Liver (tissue), 9 donors: Measurements from ENCODE around the gene NKD2. TPM values are rescaled to one million over a fixed set of nuclear protein-coding genes. Genes with fewer than 3 reads are reported as not detected.

Source experiments
- DNase-seq: peaks from one replicate; pipeline ENCODE4 v3.0.0-alpha.2; 2017; ENCODE audit warnings: low spot score
- H3K27ac ChIP-seq, 2 donors: one replicate each; pipeline ENCODE4 v1.7.0; 2013; ENCODE audit warnings: inconsistent platforms in 2 of 2, low read length in 2 of 2, control low read depth in 1 of 2, low read depth in 1 of 2, mild to moderate bottlenecking in 1 of 2
- H3K27me3 ChIP-seq, 4 donors: one replicate each; pipeline versions ENCODE4 v1.6.1 to v1.7.0; 2013; ENCODE audit warnings: low read length in 3 of 4, inconsistent platforms in 1 of 4, mild to moderate bottlenecking in 1 of 4, moderate library complexity in 1 of 4; ENCODE audit not compliant: control insufficient read depth in 4 of 4, insufficient read depth in 4 of 4
- H3K36me3 ChIP-seq, 4 donors: one replicate each; pipeline versions ENCODE4 v1.6.1 to v1.7.0; 2013; ENCODE audit warnings: low read length in 3 of 4, mild to moderate bottlenecking in 3 of 4, low read depth in 1 of 4, moderate library complexity in 1 of 4; ENCODE audit not compliant: control insufficient read depth in 4 of 4, insufficient read depth in 3 of 4
- H3K4me1 ChIP-seq, 4 donors: one replicate each; pipeline versions ENCODE4 v1.6.1 to v1.7.0; 2013; ENCODE audit warnings: low read length in 3 of 4, mild to moderate bottlenecking in 3 of 4, moderate library complexity in 1 of 4; ENCODE audit not compliant: control insufficient read depth in 4 of 4, insufficient read depth in 4 of 4
- H3K4me3 ChIP-seq, 3 donors: one replicate each; pipeline versions ENCODE4 v1.6.1 to v1.7.0; 2013; ENCODE audit warnings: low read length in 3 of 3, control low read depth in 1 of 3, low read depth in 1 of 3, mild to moderate bottlenecking in 1 of 3
- H3K9ac ChIP-seq, 2 donors: one replicate each; pipeline ENCODE4 v1.7.0; 2013; ENCODE audit warnings: low read length in 2 of 2, mild to moderate bottlenecking in 2 of 2, moderate library complexity in 2 of 2, control low read depth in 1 of 2, low read depth in 1 of 2
- H3K9me3 ChIP-seq, 4 donors: one replicate each; pipeline versions ENCODE4 v1.6.1 to v1.7.0; 2013; ENCODE audit warnings: low read length in 3 of 4; ENCODE audit not compliant: control insufficient read depth in 4 of 4
- EGR1 ChIP-seq, 2 donors: IDR thresholded peaks; 2 replicates each; pipeline ENCODE4 v1.6.1; 2016 to 2018; ENCODE audit warnings: antibody characterized with exemption in 2 of 2, low read depth in 2 of 2
- FOXA1 ChIP-seq: IDR thresholded peaks from 2 replicates; pipeline ENCODE4 v1.6.1; 2016; ENCODE audit warnings: antibody characterized with exemption
- FOXA2 ChIP-seq: IDR thresholded peaks from 2 replicates; pipeline ENCODE4 v1.6.1; 2016; ENCODE audit warnings: antibody characterized with exemption
- GABPA ChIP-seq, 2 donors: IDR thresholded peaks in 1 of 2; conservative IDR thresholded peaks in 1 of 2; 2 replicates each; pipeline ENCODE4 v1.6.1; 2016; ENCODE audit warnings: antibody characterized with exemption in 2 of 2, mild to moderate bottlenecking in 1 of 2, moderate library complexity in 1 of 2
- HNF4A ChIP-seq, 2 donors: conservative IDR thresholded peaks; 2 replicates each; pipeline ENCODE4 v1.6.1; 2016; ENCODE audit warnings: antibody characterized with exemption in 2 of 2, mild to moderate bottlenecking in 2 of 2
- HNF4G ChIP-seq: IDR thresholded peaks from 2 replicates; pipeline ENCODE4 v1.6.1; 2016; ENCODE audit warnings: antibody characterized with exemption
- JUND ChIP-seq, 2 donors: IDR thresholded peaks; 2 replicates each; pipeline ENCODE4 v1.6.1; 2016; ENCODE audit warnings: antibody characterized with exemption in 2 of 2
- NR2F2 ChIP-seq: IDR thresholded peaks from 2 replicates; pipeline ENCODE4 v1.6.1; 2016; ENCODE audit warnings: antibody characterized with exemption
- RAD21 ChIP-seq, 2 donors: IDR thresholded peaks; 2 replicates each; pipeline ENCODE4 v1.6.1; 2016; ENCODE audit warnings: antibody characterized with exemption in 2 of 2, mild to moderate bottlenecking in 2 of 2
- RXRA ChIP-seq, 2 donors: IDR thresholded peaks; 2 replicates each; pipeline ENCODE4 v1.6.1; 2017 to 2018; ENCODE audit warnings: antibody characterized with exemption in 2 of 2, mild to moderate bottlenecking in 1 of 2
- SP1 ChIP-seq: IDR thresholded peaks from 2 replicates; pipeline ENCODE4 v1.6.1; 2018; ENCODE audit warnings: antibody characterized with exemption, mild to moderate bottlenecking
- TAF1 ChIP-seq: conservative IDR thresholded peaks from 2 replicates; pipeline ENCODE4 v1.6.1; 2016; ENCODE audit warnings: antibody characterized with exemption, mild to moderate bottlenecking
- YY1 ChIP-seq: IDR thresholded peaks from 2 replicates; pipeline ENCODE4 v1.6.1; 2016; ENCODE audit warnings: antibody characterized with exemption, mild to moderate bottlenecking
- WGBS: extraction: QIAGEN DNeasy Blood & Tissue Kit; methylation state at CpG from one replicate; pipeline ENCODE4 v1.1.7; 2013; 5-methylcytosine and 5-hydroxymethylcytosine counted together
- polyA plus RNA-seq, 2 donors: library from polyadenylated mRNA; stranded (reverse) in 1 of 2; unstranded in 1 of 2; fragments of 200-250 nt in 1 of 2; fragments of >200 nt in 1 of 2; fragmentation: Nextera tagmentation in 1 of 2; extraction: Ambion mirVana in 1 of 2; gene quantifications; one replicate each; pipeline versions ENCODE4 v1.2.1 to v1.2.3, GENCODE V29; 2013 to 2015
- total RNA-seq, 2 donors: library from RNA; depleted of rRNA; stranded (reverse); fragments of >200 nt; gene quantifications; one replicate each; pipeline ENCODE4 v1.2.3, GENCODE V29; 2014
- TF ChIP-seq, protein P1 (sequence below): IDR thresholded peaks from 2 replicates; pipeline ENCODE4 v1.6.1; 2016; ENCODE audit warnings: antibody characterized with exemption
- TF ChIP-seq, protein P2 (sequence below): IDR thresholded peaks from 2 replicates; pipeline ENCODE4 v1.6.1; 2016; ENCODE audit warnings: antibody characterized with exemption
- TF ChIP-seq, protein P3 (sequence below): IDR thresholded peaks from 2 replicates; pipeline ENCODE4 v1.6.1; 2016; ENCODE audit warnings: antibody characterized with exemption
- TF ChIP-seq, protein P4 (sequence below): IDR thresholded peaks from 2 replicates; pipeline ENCODE4 v1.6.1; 2016; ENCODE audit warnings: antibody characterized with exemption, mild to moderate bottlenecking
- TF ChIP-seq, protein P5 (sequence below): fragments of 150-350 bp; IDR thresholded peaks from 2 replicates; pipeline ENCODE4 v1.5.1; 2017; ENCODE audit warnings: improper control_type of control experiment, low read depth, low read length; ENCODE audit not compliant: missing input control
- donor health status: healthy.
- donor health status: healthy.
- donor health status: healthy.
- donor health status: healthy.
- donor health status: healthy.

NKD2 gene
- total and polyA plus RNA-seq, 4 donors, result 0.09 to 1.3 (median 0.42) TPM

DNA sequence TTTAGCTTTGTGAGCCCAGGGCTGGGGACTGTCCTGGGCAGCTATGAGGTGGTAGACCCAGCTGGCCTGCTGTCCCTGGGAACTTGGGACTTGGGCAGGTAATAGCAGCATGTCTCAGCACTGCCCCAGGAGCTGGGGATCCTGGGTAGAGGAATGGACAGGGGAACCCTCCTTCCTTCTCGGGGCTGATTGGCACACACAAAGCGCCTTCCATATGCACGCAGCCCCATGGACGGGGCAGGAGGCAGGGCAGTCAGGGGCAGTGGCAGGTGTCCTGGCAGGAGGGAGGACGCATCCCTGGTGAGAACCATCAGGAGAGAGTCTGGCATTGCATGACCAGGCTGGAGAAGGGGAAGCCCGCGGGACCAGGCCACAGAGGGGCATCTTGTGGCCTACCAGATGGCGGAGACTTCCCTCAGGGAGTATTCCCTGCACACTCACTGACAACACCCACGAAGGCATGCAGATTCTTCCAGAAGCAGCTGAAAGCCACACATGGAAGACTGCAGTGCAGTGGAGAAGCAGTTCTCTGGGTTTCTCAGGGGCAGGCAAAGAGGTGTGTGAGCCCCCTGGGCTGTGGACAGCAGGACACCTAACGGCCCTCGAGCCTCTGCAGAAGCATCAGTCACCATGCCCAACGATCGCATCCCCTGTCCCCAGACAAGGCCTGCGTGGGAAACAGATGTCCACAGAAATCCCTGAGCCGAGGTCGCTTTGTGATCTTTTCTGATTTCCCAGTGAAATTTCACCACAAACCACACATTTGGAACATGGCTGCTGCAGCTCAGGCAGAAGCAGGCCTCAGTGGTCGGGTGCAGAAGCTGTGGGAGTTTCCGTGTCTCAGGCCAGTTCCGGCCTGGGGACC lies 7.0 kb upstream of the NKD2 start:
- no peak for DNase-seq
- Histone ChIP-seq H3K27ac (no peak overlapping the region), H3K9ac (no peak overlapping the region), H3K4me3 (no peak overlapping the region), H3K4me1 (peaks cover 0 to 12% (median 6%) of the 10 kb centered on the region in 4 donors), H3K36me3 (no peaks in the 10 kb centered on the region), H3K9me3 (no peaks in the 10 kb centered on the region), H3K27me3 (no peaks in the 10 kb centered on the region)
- TF ChIP-seq TAF1, result no peak
- no peak for TF ChIP-seq FOXA2
- TF ChIP-seq HNF4A (conservative IDR thresholded peaks at IDR 0.05), result no peak
- no peak for TF ChIP-seq GABPA (IDR thresholded peaks at IDR 0.05 in 1 of 2, conservative IDR thresholded peaks at IDR 0.05 in 1 of 2)
- no peak for TF ChIP-seq YY1
- no peak for TF ChIP-seq JUND (IDR thresholded peaks at IDR 0.05)
- TF ChIP-seq, protein P1, sequence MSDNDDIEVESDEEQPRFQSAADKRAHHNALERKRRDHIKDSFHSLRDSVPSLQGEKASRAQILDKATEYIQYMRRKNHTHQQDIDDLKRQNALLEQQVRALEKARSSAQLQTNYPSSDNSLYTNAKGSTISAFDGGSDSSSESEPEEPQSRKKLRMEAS, result no peak
- TF ChIP-seq, protein P2, sequence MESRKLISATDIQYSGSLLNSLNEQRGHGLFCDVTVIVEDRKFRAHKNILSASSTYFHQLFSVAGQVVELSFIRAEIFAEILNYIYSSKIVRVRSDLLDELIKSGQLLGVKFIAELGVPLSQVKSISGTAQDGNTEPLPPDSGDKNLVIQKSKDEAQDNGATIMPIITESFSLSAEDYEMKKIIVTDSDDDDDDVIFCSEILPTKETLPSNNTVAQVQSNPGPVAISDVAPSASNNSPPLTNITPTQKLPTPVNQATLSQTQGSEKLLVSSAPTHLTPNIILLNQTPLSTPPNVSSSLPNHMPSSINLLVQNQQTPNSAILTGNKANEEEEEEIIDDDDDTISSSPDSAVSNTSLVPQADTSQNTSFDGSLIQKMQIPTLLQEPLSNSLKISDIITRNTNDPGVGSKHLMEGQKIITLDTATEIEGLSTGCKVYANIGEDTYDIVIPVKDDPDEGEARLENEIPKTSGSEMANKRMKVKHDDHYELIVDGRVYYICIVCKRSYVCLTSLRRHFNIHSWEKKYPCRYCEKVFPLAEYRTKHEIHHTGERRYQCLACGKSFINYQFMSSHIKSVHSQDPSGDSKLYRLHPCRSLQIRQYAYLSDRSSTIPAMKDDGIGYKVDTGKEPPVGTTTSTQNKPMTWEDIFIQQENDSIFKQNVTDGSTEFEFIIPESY, result no peak
- TF ChIP-seq EGR1 (IDR thresholded peaks at IDR 0.05; ENCODE audit: low read depth in 2 of 2), result no peak
- TF ChIP-seq NR2F2, result no peak
- no peak for TF ChIP-seq HNF4G
- TF ChIP-seq RXRA (IDR thresholded peaks at IDR 0.05), result no peak
- TF ChIP-seq, protein P3, sequence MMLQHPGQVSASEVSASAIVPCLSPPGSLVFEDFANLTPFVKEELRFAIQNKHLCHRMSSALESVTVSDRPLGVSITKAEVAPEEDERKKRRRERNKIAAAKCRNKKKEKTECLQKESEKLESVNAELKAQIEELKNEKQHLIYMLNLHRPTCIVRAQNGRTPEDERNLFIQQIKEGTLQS, result no peak
- no peak for TF ChIP-seq SP1
- TF ChIP-seq, protein P4, sequence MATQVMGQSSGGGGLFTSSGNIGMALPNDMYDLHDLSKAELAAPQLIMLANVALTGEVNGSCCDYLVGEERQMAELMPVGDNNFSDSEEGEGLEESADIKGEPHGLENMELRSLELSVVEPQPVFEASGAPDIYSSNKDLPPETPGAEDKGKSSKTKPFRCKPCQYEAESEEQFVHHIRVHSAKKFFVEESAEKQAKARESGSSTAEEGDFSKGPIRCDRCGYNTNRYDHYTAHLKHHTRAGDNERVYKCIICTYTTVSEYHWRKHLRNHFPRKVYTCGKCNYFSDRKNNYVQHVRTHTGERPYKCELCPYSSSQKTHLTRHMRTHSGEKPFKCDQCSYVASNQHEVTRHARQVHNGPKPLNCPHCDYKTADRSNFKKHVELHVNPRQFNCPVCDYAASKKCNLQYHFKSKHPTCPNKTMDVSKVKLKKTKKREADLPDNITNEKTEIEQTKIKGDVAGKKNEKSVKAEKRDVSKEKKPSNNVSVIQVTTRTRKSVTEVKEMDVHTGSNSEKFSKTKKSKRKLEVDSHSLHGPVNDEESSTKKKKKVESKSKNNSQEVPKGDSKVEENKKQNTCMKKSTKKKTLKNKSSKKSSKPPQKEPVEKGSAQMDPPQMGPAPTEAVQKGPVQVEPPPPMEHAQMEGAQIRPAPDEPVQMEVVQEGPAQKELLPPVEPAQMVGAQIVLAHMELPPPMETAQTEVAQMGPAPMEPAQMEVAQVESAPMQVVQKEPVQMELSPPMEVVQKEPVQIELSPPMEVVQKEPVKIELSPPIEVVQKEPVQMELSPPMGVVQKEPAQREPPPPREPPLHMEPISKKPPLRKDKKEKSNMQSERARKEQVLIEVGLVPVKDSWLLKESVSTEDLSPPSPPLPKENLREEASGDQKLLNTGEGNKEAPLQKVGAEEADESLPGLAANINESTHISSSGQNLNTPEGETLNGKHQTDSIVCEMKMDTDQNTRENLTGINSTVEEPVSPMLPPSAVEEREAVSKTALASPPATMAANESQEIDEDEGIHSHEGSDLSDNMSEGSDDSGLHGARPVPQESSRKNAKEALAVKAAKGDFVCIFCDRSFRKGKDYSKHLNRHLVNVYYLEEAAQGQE, result no peak
- no peak for TF ChIP-seq FOXA1
- TF ChIP-seq, protein P5, sequence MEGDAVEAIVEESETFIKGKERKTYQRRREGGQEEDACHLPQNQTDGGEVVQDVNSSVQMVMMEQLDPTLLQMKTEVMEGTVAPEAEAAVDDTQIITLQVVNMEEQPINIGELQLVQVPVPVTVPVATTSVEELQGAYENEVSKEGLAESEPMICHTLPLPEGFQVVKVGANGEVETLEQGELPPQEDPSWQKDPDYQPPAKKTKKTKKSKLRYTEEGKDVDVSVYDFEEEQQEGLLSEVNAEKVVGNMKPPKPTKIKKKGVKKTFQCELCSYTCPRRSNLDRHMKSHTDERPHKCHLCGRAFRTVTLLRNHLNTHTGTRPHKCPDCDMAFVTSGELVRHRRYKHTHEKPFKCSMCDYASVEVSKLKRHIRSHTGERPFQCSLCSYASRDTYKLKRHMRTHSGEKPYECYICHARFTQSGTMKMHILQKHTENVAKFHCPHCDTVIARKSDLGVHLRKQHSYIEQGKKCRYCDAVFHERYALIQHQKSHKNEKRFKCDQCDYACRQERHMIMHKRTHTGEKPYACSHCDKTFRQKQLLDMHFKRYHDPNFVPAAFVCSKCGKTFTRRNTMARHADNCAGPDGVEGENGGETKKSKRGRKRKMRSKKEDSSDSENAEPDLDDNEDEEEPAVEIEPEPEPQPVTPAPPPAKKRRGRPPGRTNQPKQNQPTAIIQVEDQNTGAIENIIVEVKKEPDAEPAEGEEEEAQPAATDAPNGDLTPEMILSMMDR, result no peak
- no peak for TF ChIP-seq RAD21 (IDR thresholded peaks at IDR 0.05)
- WGBS, result 91% methylated on average over 19 of the region's 19 CpGs
